ENCODE measurements around the gene CDH16. TPM values are rescaled to one million over a fixed set of nuclear protein-coding genes. Genes with fewer than 3 reads are reported as not detected.

CDH16 gene
- total and polyA plus RNA-seq, 2 of the 13 experiments (the other 11 are each of a cell fraction or from before 2014, with no cell fraction given): 2.7 to 3.9 TPM

GRCh38 chr16:66904846-66905632, 13.6 kb downstream of the CDH16 start (continued):
- no peak for TF ChIP-seq ZNF18 (CRISPR knock-in tag; IDR thresholded peaks at IDR 0.05; ENCODE audit: insufficient replicate concordance)
- TF ChIP-seq EZH2 (conservative IDR thresholded peaks at IDR 0.05; ENCODE audit: low read depth, low read length): no peak
- no peak for TF ChIP-seq SETDB1 (CRISPR knock-in tag; IDR thresholded peaks at IDR 0.05; ENCODE audit: borderline replicate concordance)
- no peak for TF ChIP-seq FIP1L1 (IDR thresholded peaks at IDR 0.05; ENCODE audit: borderline replicate concordance, insufficient read depth, low read depth, low read length)
- TF ChIP-seq GZF1 (CRISPR knock-in tag; IDR thresholded peaks at IDR 0.05): no peak; the same call in 1 of the 2 replicates
- TF ChIP-seq ZNF780A (CRISPR knock-in tag; IDR thresholded peaks at IDR 0.05): no peak
- no peak for TF ChIP-seq RFX5 (IDR thresholded peaks at IDR 0.05; ENCODE audit: low read depth, low read length)
- TF ChIP-seq ZNF280B (CRISPR knock-in tag; IDR thresholded peaks at IDR 0.05; ENCODE audit: borderline replicate concordance): peak; percentile 75; the same call in 1 of the 2 replicates
- no peak for TF ChIP-seq EHMT2 (IDR thresholded peaks at IDR 0.05; ENCODE audit: borderline replicate concordance, low read depth, low read length)
- no peak for TF ChIP-seq ZNF451 (CRISPR knock-in tag; IDR thresholded peaks at IDR 0.05)
- 0 out of 2 replicates have a peak, but pooled peaks have one; percentile 20 for TF ChIP-seq ZNF264 (CRISPR knock-in tag; IDR thresholded peaks at IDR 0.05)
- TF ChIP-seq ATF3 (CRISPR knock-in tag; IDR thresholded peaks at IDR 0.05): peak; percentile 5; the same call in 1 of the 2 replicates
- 0 out of 2 replicates have a peak, but pooled peaks have one; percentile 12 for TF ChIP-seq ADNP (CRISPR knock-in tag; IDR thresholded peaks at IDR 0.05)
- TF ChIP-seq ZNF605 (CRISPR knock-in tag; IDR thresholded peaks at IDR 0.05): peak; percentile 16; the same call in 1 of the 2 replicates
- TF ChIP-seq MEF2D (CRISPR knock-in tag; IDR thresholded peaks at IDR 0.05): peak; percentile 100
- no peak for TF ChIP-seq SCMH1 (CRISPR knock-in tag; IDR thresholded peaks at IDR 0.05; ENCODE audit: borderline replicate concordance)
- TF ChIP-seq CERS6 (CRISPR knock-in tag; IDR thresholded peaks at IDR 0.05): no peak
- TF ChIP-seq HNRNPK (IDR thresholded peaks at IDR 0.05; ENCODE audit: low read depth, low read length, poor library complexity, severe bottlenecking): no peak
- TF ChIP-seq ZNF609 (CRISPR knock-in tag; IDR thresholded peaks at IDR 0.05; ENCODE audit: borderline replicate concordance): peak; percentile 66; the same call in 1 of the 2 replicates

Data from HepG2 (cell line).